ENCODE measurements around the gene NIP7. TPM values are rescaled to one million over a fixed set of nuclear protein-coding genes. Genes with fewer than 3 reads are reported as not detected.

The NIP7 gene
- total and polyA plus RNA-seq, 9 of the 15 experiments (the other 6 are each of a cell fraction or from before 2014, with no cell fraction given), result 28.9 to 85.5 (median 72.5) TPM

DNA sequence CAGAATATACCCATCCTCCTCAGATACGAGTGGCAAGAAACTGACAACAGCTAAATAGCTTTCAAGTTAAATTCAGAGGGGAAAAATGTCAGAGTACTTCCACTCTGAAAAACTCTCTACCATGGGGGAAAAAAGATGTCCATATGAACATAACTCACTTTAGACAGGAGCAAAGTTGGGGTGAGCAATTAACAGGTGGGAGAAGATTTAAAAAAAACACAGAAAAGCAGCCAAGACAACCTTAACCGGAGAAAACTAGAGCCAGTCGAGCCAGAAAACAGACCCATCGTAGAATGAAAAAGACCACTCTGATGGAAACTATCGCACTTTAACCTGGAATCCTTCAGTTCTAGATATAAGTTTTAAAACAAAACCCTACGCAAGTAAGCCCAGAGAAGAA lies 45.4 kb downstream of the NIP7 start:
- Histone ChIP-seq H3K27ac (ENCODE audit: extremely low read depth, low read depth, low read length) (peak overlapping the region; percentile 84), H3K4me2 (ENCODE audit: insufficient read depth, low read length) (peak overlapping the region; percentile 82), H2AFZ (ENCODE audit: low read depth, low read length) (peak overlapping the region; percentile 99), H4K20me1 (replicated peaks; ENCODE audit: control insufficient read depth, insufficient read depth, low read length) (no peaks in the 10 kb centered on the region), H3K4me3 (peak overlapping the region; percentile 59), H3K9me3 (replicated peaks; ENCODE audit: control insufficient read depth, insufficient read depth, low read depth, low read length) (no peaks in the 10 kb centered on the region), H3K4me1 (replicated peaks in 1 of 2; ENCODE audit: control insufficient read depth in 2 of 2, insufficient read depth in 2 of 2, low read length in 2 of 2) (peaks cover 4 to 31% of the 10 kb centered on the region in 2 experiments; a peak in 4 of 5 replicates), H3K79me2 (ENCODE audit: control insufficient read depth, insufficient read depth, low read length) (peaks cover 52% of the 10 kb centered on the region), H3K9ac (ENCODE audit: insufficient read depth in 1 of 2, low read depth in 2 of 2, low read length in 2 of 2) (peak overlapping the region; percentile 85 to 91), H3K36me3 (ENCODE audit: control insufficient read depth, insufficient read depth, low read length) (peaks cover 44% of the 10 kb centered on the region), H3K9me1 (ENCODE audit: control insufficient read depth, insufficient read depth, low read length) (no peaks in the 10 kb centered on the region), H3K27me3 (ENCODE audit: control insufficient read depth in 2 of 2, insufficient read depth in 2 of 2, low read length in 2 of 2) (no peaks in the 10 kb centered on the region)
- no peak for FAIRE-seq
- ChIA-PET POLR2A (interaction anchor here (0.8 to 1.7 kb wide), 7 partner anchors 11 to 354 kb away, joined by 3 to 7 read pairs (median 4); no protein-coding TSS in a partner anchor), CTCF (ENCODE audit: low intra/inter-chr PET ratio) (no interaction called here)
- intact Hi-C loops (cut with micrococcal nuclease) (loop anchor here (5.0 kb wide), 1 partner anchor 48 kb away; the partner anchor contains the start of genes COG8 and NIP7), in situ Hi-C loops (cut with MboI) (no loop called here)
- no peak for DNase-seq (ENCODE audit: extremely low read depth in 1 of 4, low spot score in 3 of 4)
- BruUV-seq (replicated peaks), result TSS peak; percentile 55
- 0% methylated on average over 6 of the region's 6 CpGs for WGBS (ENCODE audit: insufficient coverage, low coverage, missing lambda C conversion rate)
- ATAC-seq, result no peak
- TF ChIP-seq ZNF586 (CRISPR knock-in tag; conservative IDR thresholded peaks at IDR 0.05) (no peak), ZNF395 (CRISPR knock-in tag; IDR thresholded peaks at IDR 0.05) (no peak), VEZF1 (CRISPR knock-in tag; IDR thresholded peaks at IDR 0.05) (no peak), SMARCA4 (IDR thresholded peaks at IDR 0.05) (peak; percentile 40; the same call in 1 of the 2 replicates), ZNF668 (CRISPR knock-in tag; IDR thresholded peaks at IDR 0.05) (no peak), MEIS2 (IDR thresholded peaks at IDR 0.05; ENCODE audit: partially characterized antibody) (peak; percentile 2)
- TF ChIP-seq, protein P1, sequence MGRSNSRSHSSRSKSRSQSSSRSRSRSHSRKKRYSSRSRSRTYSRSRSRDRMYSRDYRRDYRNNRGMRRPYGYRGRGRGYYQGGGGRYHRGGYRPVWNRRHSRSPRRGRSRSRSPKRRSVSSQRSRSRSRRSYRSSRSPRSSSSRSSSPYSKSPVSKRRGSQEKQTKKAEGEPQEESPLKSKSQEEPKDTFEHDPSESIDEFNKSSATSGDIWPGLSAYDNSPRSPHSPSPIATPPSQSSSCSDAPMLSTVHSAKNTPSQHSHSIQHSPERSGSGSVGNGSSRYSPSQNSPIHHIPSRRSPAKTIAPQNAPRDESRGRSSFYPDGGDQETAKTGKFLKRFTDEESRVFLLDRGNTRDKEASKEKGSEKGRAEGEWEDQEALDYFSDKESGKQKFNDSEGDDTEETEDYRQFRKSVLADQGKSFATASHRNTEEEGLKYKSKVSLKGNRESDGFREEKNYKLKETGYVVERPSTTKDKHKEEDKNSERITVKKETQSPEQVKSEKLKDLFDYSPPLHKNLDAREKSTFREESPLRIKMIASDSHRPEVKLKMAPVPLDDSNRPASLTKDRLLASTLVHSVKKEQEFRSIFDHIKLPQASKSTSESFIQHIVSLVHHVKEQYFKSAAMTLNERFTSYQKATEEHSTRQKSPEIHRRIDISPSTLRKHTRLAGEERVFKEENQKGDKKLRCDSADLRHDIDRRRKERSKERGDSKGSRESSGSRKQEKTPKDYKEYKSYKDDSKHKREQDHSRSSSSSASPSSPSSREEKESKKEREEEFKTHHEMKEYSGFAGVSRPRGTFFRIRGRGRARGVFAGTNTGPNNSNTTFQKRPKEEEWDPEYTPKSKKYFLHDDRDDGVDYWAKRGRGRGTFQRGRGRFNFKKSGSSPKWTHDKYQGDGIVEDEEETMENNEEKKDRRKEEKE (IDR thresholded peaks at IDR 0.05; ENCODE audit: borderline replicate concordance in 1 of 2, control insufficient read depth in 1 of 2, low read depth in 2 of 2, low read length in 1 of 2), result no peak
- TF ChIP-seq, protein P2, sequence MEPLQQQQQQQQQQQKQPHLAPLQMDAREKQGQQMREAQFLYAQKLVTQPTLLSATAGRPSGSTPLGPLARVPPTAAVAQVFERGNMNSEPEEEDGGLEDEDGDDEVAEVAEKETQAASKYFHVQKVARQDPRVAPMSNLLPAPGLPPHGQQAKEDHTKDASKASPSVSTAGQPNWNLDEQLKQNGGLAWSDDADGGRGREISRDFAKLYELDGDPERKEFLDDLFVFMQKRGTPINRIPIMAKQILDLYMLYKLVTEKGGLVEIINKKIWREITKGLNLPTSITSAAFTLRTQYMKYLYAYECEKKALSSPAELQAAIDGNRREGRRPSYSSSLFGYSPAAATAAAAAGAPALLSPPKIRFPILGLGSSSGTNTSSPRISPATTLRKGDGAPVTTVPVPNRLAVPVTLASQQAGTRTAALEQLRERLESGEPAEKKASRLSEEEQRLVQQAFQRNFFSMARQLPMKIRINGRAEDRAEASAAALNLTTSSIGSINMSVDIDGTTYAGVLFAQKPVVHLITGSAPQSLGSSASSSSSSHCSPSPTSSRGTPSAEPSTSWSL (CRISPR knock-in tag; IDR thresholded peaks at IDR 0.05; ENCODE audit: borderline replicate concordance), result no peak
- TF ChIP-seq, protein P3, sequence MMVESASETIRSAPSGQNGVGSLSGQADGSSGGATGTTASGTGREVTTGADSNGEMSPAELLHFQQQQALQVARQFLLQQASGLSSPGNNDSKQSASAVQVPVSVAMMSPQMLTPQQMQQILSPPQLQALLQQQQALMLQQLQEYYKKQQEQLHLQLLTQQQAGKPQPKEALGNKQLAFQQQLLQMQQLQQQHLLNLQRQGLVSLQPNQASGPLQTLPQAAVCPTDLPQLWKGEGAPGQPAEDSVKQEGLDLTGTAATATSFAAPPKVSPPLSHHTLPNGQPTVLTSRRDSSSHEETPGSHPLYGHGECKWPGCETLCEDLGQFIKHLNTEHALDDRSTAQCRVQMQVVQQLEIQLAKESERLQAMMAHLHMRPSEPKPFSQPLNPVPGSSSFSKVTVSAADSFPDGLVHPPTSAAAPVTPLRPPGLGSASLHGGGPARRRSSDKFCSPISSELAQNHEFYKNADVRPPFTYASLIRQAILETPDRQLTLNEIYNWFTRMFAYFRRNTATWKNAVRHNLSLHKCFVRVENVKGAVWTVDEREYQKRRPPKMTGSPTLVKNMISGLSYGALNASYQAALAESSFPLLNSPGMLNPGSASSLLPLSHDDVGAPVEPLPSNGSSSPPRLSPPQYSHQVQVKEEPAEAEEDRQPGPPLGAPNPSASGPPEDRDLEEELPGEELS (CRISPR knock-in tag; IDR thresholded peaks at IDR 0.05; ENCODE audit: borderline replicate concordance), result no peak

Measured in K562 (cell line).